ENCODE data around the gene CERS6.

Gene CERS6

GRCh38 chr2:168528469-168528868 is 72.4 kb downstream of the CERS6 start:
- no peak for DNase-seq (ENCODE audit: extremely low read depth in 1 of 2, low read depth in 1 of 2)

- no peak for DNase-seq (ENCODE audit: extremely low read depth in 1 of 2, low read depth in 1 of 2)
Observed at GRCh38 chr2:168529054-168529833, 73.2 kb downstream of the CERS6 start.

- no peak for DNase-seq (ENCODE audit: extremely low read depth in 1 of 2, low read depth in 1 of 2)
Observed at GRCh38 chr2:168529900-168530561, 74.0 kb downstream of the CERS6 start.

- no peak for DNase-seq (ENCODE audit: extremely low read depth in 1 of 2, low read depth in 1 of 2)
Observed at GRCh38 chr2:168530982-168531622, 75.0 kb downstream of the CERS6 start.

GRCh38 chr2:168534926-168535325 is 78.9 kb downstream of the CERS6 start:
- DNase-seq (ENCODE audit: extremely low read depth in 1 of 2, low read depth in 1 of 2): no peak

- no peak for DNase-seq (ENCODE audit: extremely low read depth in 1 of 2, low read depth in 1 of 2)
Observed at GRCh38 chr2:168536925-168537466, 80.9 kb downstream of the CERS6 start.

- no peak for DNase-seq (ENCODE audit: extremely low read depth in 1 of 2, low read depth in 1 of 2)
Observed at GRCh38 chr2:168538133-168538532, 82.1 kb downstream of the CERS6 start.

- no peak for DNase-seq (ENCODE audit: extremely low read depth in 1 of 2, low read depth in 1 of 2)
Observed at GRCh38 chr2:168538534-168538933, 82.5 kb downstream of the CERS6 start.

- no peak for DNase-seq (ENCODE audit: extremely low read depth in 1 of 2, low read depth in 1 of 2)
Observed at GRCh38 chr2:168539945-168540344, 83.9 kb downstream of the CERS6 start.

- DNase-seq (ENCODE audit: extremely low read depth in 1 of 2, low read depth in 1 of 2): no peak
Observed at GRCh38 chr2:168541858-168542257, 85.8 kb downstream of the CERS6 start.

- DNase-seq (ENCODE audit: extremely low read depth in 1 of 2, low read depth in 1 of 2): no peak
Observed at GRCh38 chr2:168543037-168543436, 87.0 kb downstream of the CERS6 start.

GRCh38 chr2:168543935-168544334 is 87.9 kb downstream of the CERS6 start:
- DNase-seq (ENCODE audit: extremely low read depth in 1 of 2, low read depth in 1 of 2): no peak

GRCh38 chr2:168545439-168546082 is 89.5 kb downstream of the CERS6 start:
- DNase-seq (ENCODE audit: extremely low read depth in 1 of 2, low read depth in 1 of 2): no peak

- no peak for DNase-seq (ENCODE audit: extremely low read depth in 1 of 2, low read depth in 1 of 2)
Observed at GRCh38 chr2:168550670-168551069, 94.6 kb downstream of the CERS6 start.

GRCh38 chr2:168552450-168552856 is 96.4 kb downstream of the CERS6 start:
- DNase-seq (ENCODE audit: extremely low read depth in 1 of 2, low read depth in 1 of 2): no peak

GRCh38 chr2:168555283-168555682 is 99.2 kb downstream of the CERS6 start:
- no peak for DNase-seq (ENCODE audit: extremely low read depth in 1 of 2, low read depth in 1 of 2)

- no peak for DNase-seq (ENCODE audit: extremely low read depth in 1 of 2, low read depth in 1 of 2)
Observed at GRCh38 chr2:168559187-168559586, 103.1 kb downstream of the CERS6 start.

- no peak for DNase-seq (ENCODE audit: extremely low read depth in 1 of 2, low read depth in 1 of 2)
Observed at GRCh38 chr2:168560817-168561499, 104.9 kb downstream of the CERS6 start.

- no peak for DNase-seq (ENCODE audit: extremely low read depth in 1 of 2, low read depth in 1 of 2)
Observed at GRCh38 chr2:168561991-168562390, 105.9 kb downstream of the CERS6 start.

GRCh38 chr2:168562971-168563370 is 106.9 kb downstream of the CERS6 start:
- DNase-seq (ENCODE audit: extremely low read depth in 1 of 2, low read depth in 1 of 2): no peak

- DNase-seq (ENCODE audit: extremely low read depth in 1 of 2, low read depth in 1 of 2): no peak
Observed at GRCh38 chr2:168564641-168565040, 108.6 kb downstream of the CERS6 start.

Data from stimulated activated CD8-positive, alpha-beta memory T cell treated with anti-CD3 and anti-CD28 coated beads, Interleukin-7, amount 100 ng/mL, for 48 hours (primary cell).